Activated T-cell treated with anti-CD3 and anti-CD28 coated beads, Interleukin-2, amount 50 U/mL, for 48 hours (primary cell): ENCODE data around the gene GEMIN7.

ENCODE experiments used
- DNase-seq, 2 experiments: peaks; one replicate each; pipeline ENCODE4 v3.0.0-alpha.2; 2020

The GEMIN7 gene

DNA sequence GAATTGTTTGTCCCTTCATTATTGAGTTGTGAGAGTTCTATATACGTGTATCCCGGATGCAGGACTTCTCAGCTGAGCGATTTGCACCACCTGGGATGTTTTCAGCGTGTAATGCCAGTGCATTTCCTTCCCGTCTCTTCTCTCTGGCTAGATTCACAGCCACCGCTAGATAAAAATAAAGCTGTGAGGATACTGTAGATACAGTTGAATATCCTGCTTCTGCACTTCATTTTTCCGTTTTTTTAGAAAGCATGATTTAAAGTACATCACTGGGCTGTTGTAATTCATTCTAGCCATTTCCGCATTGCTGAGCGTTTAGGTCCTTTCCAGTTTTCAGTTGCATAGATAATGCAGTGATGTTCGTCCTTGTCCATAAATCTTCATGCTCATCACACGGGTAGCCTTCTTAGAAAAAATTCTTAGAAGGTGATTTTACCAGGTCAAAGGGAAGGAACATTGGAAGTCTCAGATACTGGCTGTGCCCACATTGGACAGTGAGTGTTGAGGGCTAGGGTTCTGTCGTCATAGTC lies 28.6 kb downstream of the GEMIN7 start:
- DNase-seq, result no peak

DNA sequence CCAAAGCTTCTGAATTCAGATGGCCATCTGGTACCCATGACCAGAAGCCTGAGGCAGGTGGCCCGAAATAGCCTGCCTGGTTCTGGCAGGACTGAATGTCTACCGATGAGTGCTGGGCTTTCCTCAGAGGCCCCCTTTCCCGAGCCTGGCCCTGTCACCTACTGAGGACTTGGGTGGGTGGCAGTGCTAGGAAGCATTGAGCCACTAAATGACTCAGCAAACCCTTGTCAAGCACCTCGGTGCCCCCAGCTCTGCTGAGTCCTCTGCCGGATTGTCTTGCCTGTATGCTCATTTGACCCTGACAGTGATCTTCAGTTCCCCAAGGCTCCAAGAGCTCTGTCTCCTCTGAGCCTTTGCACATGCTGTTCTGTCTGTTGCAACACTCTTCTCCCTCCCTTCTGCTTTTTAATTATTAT lies 31.8 kb downstream of the GEMIN7 start:
- peak; percentile 32 to 48 for DNase-seq

DNA sequence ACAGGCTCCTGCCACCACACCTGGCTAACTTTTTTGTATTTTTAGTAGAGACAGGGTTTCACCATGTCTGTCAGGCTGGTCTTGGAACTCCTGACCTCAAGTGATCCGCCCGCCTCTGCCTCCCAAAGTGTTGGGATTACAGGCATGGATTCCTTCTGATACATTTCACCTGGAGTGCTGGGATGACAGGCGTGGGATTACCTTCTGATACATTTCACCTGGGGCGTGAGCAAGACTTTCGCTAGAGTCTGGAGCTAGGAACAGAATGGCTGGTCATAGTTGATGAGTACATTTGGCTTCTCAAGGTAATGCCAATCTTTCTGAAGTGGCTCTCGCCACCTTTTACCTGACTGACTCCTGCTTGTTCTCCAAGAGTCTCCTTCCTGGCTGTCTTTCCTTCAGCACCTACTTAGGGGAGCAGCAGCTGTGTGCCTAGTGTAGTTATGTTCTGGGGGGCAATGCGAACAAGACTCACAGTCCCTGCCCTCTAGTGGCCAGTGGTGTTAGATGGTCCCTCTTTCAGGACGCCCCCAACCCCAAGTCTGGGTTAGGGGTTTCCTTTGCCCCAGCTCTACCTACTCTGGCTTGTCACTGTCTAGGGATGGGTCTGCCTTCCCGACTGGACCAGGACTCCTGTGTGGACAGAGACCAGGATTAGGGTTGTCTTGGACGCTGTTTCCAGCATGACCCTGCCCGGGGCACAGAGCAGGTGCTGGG lies 33.2 kb downstream of the GEMIN7 start:
- DNase-seq, result no peak

DNA sequence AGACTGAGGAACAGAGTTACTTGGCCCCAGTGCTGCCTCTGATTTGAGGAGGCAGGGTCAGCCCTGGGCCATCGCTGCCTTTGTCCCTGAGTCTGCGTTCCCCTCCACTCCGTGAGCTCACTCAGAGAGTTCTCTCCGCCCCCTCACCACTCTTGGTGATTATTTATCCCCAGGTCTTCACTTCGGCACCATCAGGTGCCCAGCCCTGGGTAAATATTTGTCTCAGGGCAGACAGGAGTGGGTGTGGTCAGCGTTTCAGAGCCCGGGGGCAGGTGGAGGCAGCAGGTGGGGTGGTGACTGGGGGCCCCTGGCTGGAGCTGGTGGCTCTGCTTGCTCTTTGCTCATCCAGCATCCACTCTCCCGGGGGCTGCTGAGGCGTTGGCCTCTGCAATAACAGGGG lies 34.6 kb downstream of the GEMIN7 start:
- no peak for DNase-seq

DNA sequence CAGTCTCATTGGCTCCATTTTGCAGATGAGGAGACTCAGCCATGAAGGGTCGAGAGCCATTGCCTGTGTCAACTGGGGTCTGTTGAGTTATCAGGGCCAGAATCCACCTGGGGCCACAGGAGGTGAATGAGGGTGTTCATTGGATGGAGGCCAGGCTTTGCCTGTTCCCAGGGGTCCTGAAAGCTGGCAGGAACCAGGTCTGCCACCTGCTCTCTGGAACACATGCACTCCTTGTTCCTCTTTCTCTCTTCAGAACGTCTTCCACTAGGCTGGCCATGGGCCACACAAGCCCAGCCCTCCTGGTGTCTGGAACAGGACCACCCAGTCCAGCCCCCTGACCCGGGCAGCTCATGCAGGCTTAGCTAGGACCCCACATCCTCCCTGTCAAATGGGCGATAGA lies 35.1 kb downstream of the GEMIN7 start:
- no peak for DNase-seq

DNA sequence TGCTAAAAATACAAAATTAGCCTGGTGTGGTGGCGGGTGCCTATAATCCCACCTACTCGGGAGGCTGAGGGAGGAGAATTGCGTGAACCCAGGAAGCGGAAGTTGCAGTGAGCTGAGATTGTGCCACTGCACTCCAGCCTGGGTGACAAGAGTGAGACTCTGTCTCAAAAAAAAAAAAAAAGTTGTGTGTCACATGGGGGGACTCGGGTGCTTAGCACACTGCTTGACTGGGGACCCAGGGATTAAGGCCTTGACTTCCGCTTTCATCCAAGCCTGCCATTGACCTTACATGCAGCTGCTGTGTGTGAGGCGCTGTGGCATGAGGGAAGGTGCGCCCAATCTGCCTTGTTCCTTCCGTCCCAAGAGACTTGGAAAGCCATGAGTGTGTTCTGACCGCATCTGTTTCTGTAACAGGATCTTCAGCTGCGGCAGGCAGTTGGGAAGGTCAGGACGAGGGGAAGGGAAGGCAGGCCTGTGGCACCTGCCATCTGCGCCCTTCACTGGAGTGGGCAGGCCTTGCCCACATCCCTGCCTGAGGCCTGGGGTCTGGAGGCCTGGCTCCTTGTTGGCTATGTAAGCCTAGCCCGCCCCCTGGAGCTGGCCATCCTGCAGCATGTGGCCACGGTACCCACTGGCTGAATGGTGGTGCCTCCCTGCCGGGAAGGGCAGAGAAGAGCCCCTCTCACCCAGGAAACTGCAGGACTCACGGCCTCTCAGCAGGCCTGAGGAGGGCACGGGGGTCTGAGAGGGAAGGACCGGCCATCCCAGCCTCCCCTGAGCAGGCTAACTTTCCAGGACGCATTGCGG lies 37.0 kb downstream of the GEMIN7 start:
- no peak for DNase-seq

DNA sequence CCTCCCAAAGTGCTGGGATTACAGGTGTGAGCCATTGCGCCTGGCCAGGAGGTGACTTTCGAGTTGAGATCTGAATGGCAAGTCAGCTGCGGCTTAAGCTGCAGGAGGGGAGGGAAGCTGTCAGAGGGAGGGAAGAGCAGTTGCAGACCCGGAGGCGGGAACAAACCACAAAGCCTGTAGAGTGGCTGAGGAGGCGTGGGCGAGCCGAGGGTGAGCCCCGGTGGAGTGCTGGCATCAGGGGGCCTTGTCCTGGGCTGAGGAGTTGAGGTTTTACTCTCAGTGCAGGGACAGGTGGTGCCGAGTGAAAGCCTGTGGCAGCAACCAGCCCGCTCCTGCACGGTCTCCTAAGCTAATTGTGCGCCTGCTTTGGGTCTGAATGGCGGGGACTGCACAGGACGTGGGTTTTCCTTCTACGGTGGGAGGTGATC lies 38.1 kb downstream of the GEMIN7 start:
- peak; percentile 82 to 86 for DNase-seq

DNA sequence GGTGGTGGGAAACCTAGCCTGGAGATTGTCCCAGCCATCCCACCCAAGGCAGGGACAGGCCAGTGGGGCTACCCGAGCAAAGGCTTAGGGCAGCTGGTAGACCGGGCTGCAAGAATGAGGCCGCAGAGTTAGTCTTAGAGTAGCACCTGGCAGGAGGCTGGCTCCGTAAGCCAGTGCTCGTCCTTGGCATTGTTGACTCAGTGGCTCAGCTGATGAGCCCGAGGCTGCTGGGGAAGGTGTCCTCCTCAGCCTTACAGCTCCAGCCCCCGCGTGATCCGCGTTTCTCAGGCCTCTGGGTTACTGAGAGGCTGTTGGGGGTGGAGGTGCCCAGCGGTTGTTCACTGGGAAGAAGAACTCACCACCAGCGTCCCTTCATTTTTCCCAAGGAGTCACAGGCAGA lies 38.6 kb downstream of the GEMIN7 start:
- DNase-seq, result no peak

DNA sequence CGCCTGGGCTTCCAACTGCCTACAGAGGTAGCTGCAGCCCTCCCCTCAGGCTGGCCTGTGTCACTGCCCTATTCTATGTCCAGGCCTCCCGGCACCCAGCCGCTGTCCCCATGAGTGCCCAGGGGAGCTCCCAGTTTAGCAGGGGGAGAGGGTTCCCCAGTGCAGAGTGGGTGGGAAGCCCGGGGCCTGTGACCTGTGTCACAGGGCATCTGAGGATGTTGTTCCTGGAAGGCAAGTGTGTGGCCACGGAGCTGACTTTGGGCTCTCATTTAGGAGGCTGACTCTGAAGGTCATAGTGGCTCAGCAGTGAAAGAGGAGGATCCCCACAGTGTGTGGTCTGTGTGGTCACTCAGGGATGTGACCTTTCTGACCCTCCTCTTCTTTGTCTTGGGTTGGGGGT lies 39.0 kb downstream of the GEMIN7 start:
- DNase-seq, result peak in 1 of 2 experiments; percentile 33

DNA sequence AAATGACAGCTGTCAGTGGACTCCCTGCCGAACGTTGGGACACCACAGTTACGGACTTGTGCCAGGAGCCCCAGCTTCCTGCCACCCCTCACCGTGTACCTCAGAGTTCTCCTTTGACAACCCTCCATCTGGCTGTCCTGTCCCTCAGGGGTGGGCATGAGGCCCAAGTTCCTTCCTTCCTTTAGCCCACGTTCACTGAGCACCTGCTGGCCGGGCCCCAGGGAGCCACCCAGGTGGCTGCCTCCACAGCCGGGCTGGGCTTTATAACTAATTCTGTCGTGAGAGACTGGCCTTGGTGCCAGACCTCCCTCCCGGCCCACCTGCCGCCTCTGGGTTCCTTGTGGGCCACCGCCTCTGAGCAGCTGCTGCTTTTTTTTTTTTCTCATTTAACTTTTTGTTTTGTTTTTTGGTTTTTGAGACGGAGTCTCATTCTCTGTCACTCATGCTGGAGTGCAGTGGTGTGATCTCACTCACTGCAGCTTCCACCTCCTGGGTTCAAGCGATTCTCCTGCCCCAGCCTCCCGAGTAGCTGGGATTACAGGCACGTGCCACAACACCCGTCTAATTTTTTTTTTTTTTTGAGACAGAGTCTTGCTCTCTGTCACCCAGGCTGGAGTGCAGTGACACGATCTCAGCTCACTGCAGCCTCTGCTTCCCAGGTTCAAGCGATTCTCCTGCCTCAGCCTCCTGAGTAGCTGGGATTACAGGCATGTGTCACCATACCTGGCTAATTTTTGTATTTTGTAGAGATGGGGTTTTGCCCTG lies 39.7 kb downstream of the GEMIN7 start:
- peak in 1 of 2 experiments; percentile 22 for DNase-seq

DNA sequence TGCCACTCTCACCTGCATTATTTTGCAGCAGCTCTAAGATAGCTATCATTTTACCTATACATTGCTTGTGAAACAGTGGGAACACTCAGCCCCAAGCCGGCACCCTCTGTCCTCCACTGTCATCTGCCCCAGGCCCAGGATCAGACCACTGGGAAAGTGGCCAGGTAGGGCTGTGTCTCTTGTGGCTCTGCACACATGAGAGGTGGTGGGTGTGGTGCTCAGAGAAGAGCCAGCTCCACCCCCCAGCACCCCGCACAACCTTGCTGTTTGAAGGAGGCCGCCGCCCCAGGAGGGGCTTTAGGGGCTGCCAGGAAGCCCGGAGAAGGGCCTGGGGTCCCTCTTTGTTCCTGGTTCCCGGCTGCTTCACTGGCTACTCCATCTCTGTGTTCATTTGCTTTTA lies 40.5 kb downstream of the GEMIN7 start:
- DNase-seq, result no peak

DNA sequence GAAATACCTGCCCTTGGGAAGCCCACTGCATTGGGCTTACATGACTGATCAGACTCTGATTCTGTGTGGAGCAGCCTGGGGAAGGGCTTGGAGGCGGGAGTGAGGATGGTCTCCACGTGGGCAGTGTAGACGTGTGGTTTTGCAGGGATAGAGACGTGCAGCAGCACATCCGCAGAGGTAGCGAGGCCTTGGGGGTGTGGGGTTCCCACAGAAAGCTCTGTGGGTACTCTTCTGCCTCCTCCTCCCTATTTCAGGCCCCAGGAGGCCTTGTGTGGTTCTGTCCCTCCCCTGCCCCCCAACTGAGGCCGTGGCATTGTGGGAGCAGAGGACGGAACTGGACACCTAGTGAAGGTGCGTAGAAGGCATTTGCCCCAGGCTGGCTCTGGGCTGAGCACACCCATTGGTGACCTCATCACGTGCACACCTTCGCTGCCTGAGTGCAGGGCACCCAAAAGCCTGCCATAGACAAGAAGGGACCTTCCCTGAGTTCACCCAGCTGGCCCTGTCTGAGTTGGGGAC lies 42.8 kb downstream of the GEMIN7 start:
- no peak for DNase-seq

DNA sequence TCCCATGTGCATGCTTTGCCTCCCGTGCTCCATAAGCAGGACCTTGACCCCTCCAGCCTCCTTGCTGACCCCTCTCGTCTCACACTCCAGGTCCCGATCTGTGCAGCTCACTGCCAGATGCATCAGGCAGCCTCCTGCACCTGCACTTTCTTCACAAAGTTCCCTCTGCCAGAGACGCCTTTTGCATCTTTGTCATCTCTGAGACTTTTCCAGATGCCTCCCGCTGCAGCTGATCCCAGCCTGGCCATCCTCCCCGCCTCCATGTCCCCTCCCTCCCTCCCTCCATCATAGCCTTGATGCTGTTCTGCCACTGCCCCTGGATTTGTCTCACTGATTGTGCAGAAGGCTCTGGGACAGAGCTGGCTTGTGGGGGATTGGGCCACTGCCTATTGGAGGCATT lies 43.8 kb downstream of the GEMIN7 start:
- no peak for DNase-seq

DNA sequence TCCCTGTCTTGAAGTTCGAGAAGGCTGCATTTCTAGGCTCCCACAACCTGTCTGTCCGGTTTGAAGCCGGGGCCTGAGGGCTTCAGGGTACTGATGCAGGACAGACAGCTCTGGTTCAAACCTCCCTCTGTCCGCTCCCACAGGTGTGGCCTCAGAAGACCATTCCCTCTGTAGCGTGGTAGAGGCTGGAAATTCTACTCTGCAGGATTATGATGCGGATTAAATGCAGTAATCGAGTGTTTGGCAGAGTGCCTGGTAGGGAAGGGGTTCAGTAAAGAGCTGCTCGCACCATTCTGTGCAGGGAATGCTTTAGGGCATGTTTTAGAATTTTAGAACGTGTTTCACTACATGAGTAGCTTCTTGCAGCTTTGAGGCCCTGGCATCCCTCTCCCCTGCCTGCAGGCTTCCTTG lies 44.4 kb downstream of the GEMIN7 start:
- no peak for DNase-seq

DNA sequence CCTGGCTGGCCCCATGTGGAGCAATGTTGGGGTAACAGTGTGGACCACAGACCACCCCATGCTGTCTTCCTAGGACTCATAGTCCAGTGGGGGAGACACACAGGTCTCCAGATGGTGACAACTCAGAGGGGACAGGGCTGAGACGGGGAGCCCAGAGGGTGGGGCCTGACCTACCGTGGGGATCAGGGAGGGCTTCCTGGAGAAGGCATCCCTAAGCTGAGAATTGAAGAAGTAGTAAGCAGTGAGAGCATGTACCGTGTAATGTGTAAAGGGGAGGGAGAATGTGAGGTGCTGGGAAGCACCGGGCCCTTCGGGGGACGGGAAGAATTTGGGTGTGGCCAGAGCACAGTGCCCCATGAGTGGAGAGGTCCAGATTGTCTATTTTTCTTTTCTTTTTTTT lies 45.0 kb downstream of the GEMIN7 start:
- no peak for DNase-seq

DNA sequence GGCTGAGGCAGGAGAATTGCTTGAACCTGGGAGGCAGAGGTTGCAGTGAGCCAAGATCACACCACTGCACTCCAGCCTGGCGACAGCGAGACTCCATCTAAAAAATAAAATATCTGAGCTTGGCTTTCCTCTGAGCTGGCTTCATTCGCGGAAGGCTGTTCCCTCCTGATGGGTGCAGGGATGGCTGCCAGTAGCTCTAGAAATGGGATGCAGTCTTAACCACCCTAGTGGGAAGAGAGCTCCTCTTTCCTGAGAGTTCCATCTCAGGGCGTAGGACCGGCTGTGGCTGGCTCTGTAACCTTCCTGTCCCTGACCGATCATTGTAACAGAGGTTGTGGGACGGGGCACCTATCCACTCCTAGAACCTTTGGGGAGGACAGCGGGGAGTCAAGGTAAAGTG lies 46.3 kb downstream of the GEMIN7 start:
- no peak for DNase-seq

DNA sequence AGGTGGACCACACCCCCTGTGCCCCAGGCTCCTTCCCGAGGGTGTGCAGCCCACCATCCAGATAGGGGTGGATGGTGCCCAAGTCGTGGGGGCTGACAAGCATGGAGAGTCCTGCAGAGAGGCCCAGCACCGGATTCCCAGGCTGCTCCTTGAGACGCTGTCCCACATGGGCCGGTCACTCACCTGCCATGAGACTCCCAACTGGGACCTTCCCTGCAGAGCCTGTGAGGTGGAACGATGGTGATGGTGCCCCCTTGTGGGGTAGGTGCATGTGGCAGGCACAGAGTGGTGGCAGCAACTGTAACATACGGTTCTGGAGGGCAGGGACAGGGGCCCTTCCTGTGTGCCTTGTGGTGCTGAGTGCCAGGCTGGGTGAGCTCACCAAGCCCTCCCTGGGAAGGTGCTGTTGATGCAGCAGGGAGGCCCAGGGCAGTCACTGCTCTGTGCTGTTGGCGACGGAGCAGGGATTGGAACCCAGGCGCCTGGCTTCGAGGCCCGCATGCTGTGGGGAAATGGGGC lies 47.0 kb downstream of the GEMIN7 start:
- peak; percentile 86 to 87 for DNase-seq

DNA sequence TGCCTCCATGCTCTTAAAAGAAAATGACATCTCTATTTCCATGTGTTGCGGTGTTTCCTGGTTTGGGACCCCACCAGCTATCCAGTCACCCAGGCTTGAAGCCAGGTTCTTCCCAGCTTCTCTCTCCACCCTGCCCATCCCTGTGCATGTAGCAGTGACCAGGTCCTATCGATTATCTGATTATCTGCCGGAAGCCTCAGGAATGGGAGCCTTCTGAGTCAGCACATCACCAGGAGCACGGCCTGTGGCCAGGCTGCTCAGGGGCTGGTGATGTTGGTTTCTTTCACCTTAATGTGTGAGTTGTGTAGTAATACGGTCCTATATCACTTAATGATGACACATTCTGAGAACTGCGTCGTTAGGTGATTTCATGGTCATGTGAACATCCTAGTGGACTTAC lies 47.6 kb downstream of the GEMIN7 start:
- no peak for DNase-seq

DNA sequence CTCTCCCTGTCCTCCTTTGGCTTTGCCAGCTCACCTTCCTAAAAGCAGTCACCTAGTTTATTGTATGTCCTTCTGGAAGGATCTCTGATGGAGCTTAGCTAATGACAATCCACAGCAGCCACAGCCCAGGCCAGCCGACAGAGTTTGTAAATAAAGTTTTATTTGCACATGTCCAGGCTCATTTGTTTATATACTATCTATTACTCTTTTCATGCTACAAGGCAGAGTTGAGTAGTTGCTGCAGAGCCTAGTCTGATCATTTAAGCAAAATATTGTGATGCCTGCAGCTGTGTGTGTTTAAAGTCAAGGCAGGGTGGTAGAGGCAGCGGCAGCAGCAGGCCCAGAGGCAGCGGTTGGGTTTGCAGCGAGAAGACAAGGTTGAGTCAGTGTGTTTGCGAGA lies 49.1 kb downstream of the GEMIN7 start:
- DNase-seq, result no peak

DNA sequence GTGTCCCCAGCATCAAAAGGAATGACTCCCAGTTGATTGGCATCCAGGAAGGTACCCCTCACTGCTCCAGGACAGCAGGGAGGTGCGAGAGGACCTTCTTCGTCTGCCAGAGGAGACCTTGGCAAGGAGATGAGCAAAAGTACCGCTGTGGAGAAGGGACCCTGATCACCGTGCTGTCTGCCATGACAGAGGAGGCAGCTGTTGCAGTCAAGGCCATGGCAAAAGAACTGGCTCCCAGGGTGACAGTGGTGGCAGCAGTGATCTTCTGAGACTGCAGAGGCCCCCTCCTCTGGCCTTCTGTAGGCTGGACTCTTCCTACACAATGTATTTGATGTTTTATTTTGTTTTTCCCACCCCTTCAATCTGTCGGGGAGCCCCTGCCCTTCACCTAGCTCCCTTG lies 49.7 kb downstream of the GEMIN7 start:
- no peak for DNase-seq

DNA sequence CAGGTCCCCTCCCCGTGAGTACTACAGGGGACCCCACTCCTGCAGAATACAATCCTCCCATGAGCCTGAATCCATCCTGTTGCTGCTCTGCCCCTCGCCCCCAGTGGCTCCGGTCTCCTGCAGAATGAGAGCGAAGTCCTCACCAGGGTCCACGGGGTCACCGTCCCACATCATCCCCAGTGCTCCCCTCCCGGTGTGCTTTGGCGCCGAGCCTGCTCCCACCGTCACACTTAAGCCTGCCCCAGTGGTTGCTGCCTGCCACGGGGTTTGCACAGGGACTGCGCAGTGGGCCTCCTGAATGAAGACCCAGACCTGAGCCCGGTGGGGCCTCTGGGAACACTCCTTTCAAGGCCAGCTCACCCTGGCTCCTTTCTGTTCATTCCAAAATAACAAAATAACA lies 51.2 kb downstream of the GEMIN7 start:
- no peak for DNase-seq

DNA sequence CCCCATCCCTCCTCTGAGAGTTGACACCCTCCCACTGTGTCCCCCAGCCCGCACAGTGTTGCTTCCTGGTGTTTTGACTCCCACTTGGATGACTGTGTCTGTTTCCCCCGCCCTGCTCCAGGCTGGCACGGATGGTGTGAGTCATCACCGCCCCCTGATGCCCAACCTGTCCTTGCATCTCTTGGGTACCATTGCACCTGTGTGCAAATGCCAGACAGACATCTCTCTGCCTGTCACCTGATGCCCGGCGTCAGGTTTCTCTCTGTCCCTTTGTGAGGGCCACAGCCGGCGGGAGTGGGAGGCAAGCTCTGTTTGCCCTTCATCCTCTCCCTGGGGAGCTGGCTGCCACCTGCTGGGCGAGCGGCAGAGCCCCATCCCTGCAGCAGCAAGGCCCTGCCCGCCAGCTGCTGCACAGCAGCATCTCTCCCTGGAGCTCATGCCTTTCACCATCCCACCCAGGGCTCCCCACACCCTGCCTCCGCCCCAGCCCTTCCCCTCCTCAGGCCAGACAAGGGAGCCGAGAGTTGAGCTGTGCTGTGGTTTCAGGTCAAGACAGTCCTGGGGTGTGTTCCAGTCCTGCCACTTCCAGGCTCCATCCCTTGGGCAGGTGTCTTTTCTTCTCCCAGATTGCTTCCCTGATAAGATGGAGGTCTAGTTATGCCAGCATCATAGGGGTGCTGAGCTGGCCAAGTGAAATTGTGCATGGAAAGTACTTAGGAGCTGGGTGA lies 52.0 kb downstream of the GEMIN7 start:
- peak in 1 of 2 experiments; percentile 33 for DNase-seq
